ENCODE data around the gene NMU.

DNA sequence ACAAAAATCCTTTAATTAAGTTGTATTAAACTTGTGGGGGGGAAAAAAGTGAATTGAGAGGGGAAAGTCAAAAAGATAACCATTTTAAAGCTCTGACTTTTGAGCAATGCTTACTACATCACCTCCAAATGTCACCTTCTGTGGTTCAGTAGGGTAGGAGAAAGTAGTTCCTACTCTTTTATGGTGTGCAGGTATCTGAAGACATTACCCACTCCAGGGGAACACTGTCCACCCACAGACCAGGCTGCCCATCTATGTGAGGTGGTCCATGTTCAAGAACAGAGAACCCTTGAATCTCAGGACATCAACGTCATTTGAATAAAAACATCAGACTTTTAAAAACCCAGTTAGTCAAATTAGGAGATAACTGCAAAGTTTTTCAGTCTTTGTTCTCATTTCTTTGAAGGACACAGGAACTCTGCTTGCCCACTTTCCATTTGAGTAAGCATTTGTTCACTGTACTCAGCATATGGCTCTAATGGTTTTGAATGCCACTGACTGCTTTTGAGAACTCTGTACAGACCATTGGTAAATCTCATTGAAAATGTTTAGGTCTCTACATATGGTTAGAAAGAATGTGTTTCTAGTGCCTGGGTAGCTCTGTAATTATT is 18.4 kb downstream of the NMU start:
- TF ChIP-seq, protein P1, sequence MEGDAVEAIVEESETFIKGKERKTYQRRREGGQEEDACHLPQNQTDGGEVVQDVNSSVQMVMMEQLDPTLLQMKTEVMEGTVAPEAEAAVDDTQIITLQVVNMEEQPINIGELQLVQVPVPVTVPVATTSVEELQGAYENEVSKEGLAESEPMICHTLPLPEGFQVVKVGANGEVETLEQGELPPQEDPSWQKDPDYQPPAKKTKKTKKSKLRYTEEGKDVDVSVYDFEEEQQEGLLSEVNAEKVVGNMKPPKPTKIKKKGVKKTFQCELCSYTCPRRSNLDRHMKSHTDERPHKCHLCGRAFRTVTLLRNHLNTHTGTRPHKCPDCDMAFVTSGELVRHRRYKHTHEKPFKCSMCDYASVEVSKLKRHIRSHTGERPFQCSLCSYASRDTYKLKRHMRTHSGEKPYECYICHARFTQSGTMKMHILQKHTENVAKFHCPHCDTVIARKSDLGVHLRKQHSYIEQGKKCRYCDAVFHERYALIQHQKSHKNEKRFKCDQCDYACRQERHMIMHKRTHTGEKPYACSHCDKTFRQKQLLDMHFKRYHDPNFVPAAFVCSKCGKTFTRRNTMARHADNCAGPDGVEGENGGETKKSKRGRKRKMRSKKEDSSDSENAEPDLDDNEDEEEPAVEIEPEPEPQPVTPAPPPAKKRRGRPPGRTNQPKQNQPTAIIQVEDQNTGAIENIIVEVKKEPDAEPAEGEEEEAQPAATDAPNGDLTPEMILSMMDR (IDR thresholded peaks at IDR 0.05; ENCODE audit: borderline replicate concordance, extremely low read depth, low read length, poor library complexity, severe bottlenecking): no peak
- no peak for TF ChIP-seq EZH2 (IDR thresholded peaks at IDR 0.05; ENCODE audit: borderline replicate concordance, low read depth, low read length, severe bottlenecking)
